Measurements from ENCODE around the gene RETSAT.

RETSAT gene

GRCh38 chr2:85385746-85386145 lies 31.4 kb upstream of the RETSAT start:
- Histone ChIP-seq H3K4me3 (ENCODE audit: low read depth, low read length) (no peak overlapping the region), H3K9me3 (ENCODE audit: control insufficient read depth, insufficient read depth, low read depth, low read length) (no peaks in the 10 kb centered on the region), H3K4me1 (ENCODE audit: control insufficient read depth, insufficient read depth, low read length) (no peaks in the 10 kb centered on the region), H3K27ac (ENCODE audit: extremely low read depth, low read depth, low read length) (no peak overlapping the region), H3K36me3 (ENCODE audit: control insufficient read depth in 2 of 2, insufficient read depth in 1 of 2, low read length in 2 of 2) (peaks cover 3 to 49% of the 10 kb centered on the region in 2 experiments; a peak in 2 of 3 replicates)
- TF ChIP-seq KLF16 (tag by site-specific recombination; IDR thresholded peaks at IDR 0.05): no peak
- no peak for TF ChIP-seq ZNF280D (tag by site-specific recombination; IDR thresholded peaks at IDR 0.05)
- no peak for TF ChIP-seq ZEB2 (tag by site-specific recombination; IDR thresholded peaks at IDR 0.05)
- TF ChIP-seq ZFP3 (tag by site-specific recombination; IDR thresholded peaks at IDR 0.05; ENCODE audit: low read depth): no peak
- TF ChIP-seq ZSCAN23 (tag by site-specific recombination; IDR thresholded peaks at IDR 0.05): no peak
- TF ChIP-seq ZBTB26 (tag by site-specific recombination; optimal IDR thresholded peaks at IDR 0.05): no peak
- no peak for TF ChIP-seq ZNF529 (tag by site-specific recombination; IDR thresholded peaks at IDR 0.05; ENCODE audit: insufficient replicate concordance)
- TF ChIP-seq PRDM1 (tag by site-specific recombination; IDR thresholded peaks at IDR 0.05): no peak
- no peak for TF ChIP-seq ZBTB48 (tag by site-specific recombination; IDR thresholded peaks at IDR 0.05)
- TF ChIP-seq ZNF133 (tag by site-specific recombination; IDR thresholded peaks at IDR 0.05): no peak
- TF ChIP-seq ZNF777 (tag by site-specific recombination; IDR thresholded peaks at IDR 0.05; ENCODE audit: borderline replicate concordance): no peak
- TF ChIP-seq ZNF350 (tag by site-specific recombination; IDR thresholded peaks at IDR 0.05): no peak
- no peak for TF ChIP-seq TSHZ1 (tag by site-specific recombination; IDR thresholded peaks at IDR 0.05; ENCODE audit: borderline replicate concordance)
- no peak for TF ChIP-seq SP2 (tag by site-specific recombination; IDR thresholded peaks at IDR 0.05)
- CTCF ChIA-PET: interaction anchor here (0.5 to 1.0 kb wide), 2 partner anchors 165 to 216 kb away, joined by 3 to 4 read pairs; no protein-coding TSS in a partner anchor
- POLR2A ChIA-PET: no interaction called here

GRCh38 chr2:85383850-85384249 lies 29.5 kb upstream of the RETSAT start:
- POLR2A ChIA-PET: interaction anchor here (0.6 to 1.0 kb wide), 2 partner anchors 155 to 177 kb away, joined by 3 to 4 read pairs; partner anchors contain the start of genes GGCX and MAT2A
- H3K27ac ChIP-seq (ENCODE audit: extremely low read depth, low read depth, low read length): no peak overlapping the region
- H3K9me3 ChIP-seq (ENCODE audit: control insufficient read depth, insufficient read depth, low read depth, low read length): no peaks in the 10 kb centered on the region
- no peaks in the 10 kb centered on the region for H3K4me1 ChIP-seq (ENCODE audit: control insufficient read depth, insufficient read depth, low read length)
- no peak overlapping the region for H3K4me3 ChIP-seq (ENCODE audit: low read depth, low read length)
- peaks cover 3 to 49% of the 10 kb centered on the region in 2 experiments for H3K36me3 ChIP-seq (ENCODE audit: control insufficient read depth in 2 of 2, insufficient read depth in 1 of 2, low read length in 2 of 2)
- CTCF ChIA-PET: interaction anchor here (1.1 kb wide), 1 partner anchor 38 kb away, joined by 4 read pairs; no protein-coding TSS in a partner anchor
- no peak for TF ChIP-seq KLF7 (tag by site-specific recombination; IDR thresholded peaks at IDR 0.05; ENCODE audit: borderline replicate concordance)
- TF ChIP-seq SP3 (tag by site-specific recombination; IDR thresholded peaks at IDR 0.05): no peak
- no peak for TF ChIP-seq ZNF10 (tag by site-specific recombination; IDR thresholded peaks at IDR 0.05)
- no peak for TF ChIP-seq ZNF354C (tag by site-specific recombination; IDR thresholded peaks at IDR 0.05; ENCODE audit: borderline replicate concordance, low read depth)
- TF ChIP-seq ZNF514 (tag by site-specific recombination; IDR thresholded peaks at IDR 0.05): no peak
- TF ChIP-seq ZNF677 (tag by site-specific recombination; IDR thresholded peaks at IDR 0.05): no peak
- TF ChIP-seq ZNF280C (tag by site-specific recombination; IDR thresholded peaks at IDR 0.05): no peak
- TF ChIP-seq PBX3 (CRISPR knock-in tag; IDR thresholded peaks at IDR 0.05): no peak
- TF ChIP-seq ZNF19 (tag by site-specific recombination; IDR thresholded peaks at IDR 0.05; ENCODE audit: low read depth): no peak

Measured in HEK293 (cell line).